Tibial nerve (tissue), 4 donors: ENCODE data around the gene SMARCD3. TPM values are rescaled to one million over a fixed set of nuclear protein-coding genes. Genes with fewer than 3 reads are reported as not detected.

Experiments used
- DNase-seq, 2 donors: peaks; one replicate each; pipeline ENCODE4 v3.0.0-alpha.2; 2019; ENCODE audit warnings: low spot score in 2 of 2
- H3K27ac ChIP-seq, 4 donors: fragments of 200-600 bp; sonication (generic) in 3 of 4; one replicate each; pipeline ENCODE4 v1.5.1; 2017 to 2019; ENCODE audit warnings: mild to moderate bottlenecking in 1 of 4
- H3K27me3 ChIP-seq, 2 donors: fragments of 200-600 bp; sonication (generic) in 1 of 2; one replicate each; pipeline versions ENCODE4 v1.5.1 to v1.6.0; 2017 to 2019
- H3K36me3 ChIP-seq, 3 donors: fragments of 200-600 bp; sonication (generic); one replicate each; pipeline ENCODE4 v1.5.1; 2018 to 2019
- H3K4me1 ChIP-seq, 4 donors: fragments of 200-600 bp; sonication (generic) in 3 of 4; one replicate each; pipeline ENCODE4 v1.5.1; 2017 to 2019
- H3K4me3 ChIP-seq, 4 donors: fragments of 200-600 bp; sonication (generic) in 3 of 4; one replicate each; pipeline ENCODE4 v1.5.1; 2017 to 2019; ENCODE audit warnings: mild to moderate bottlenecking in 1 of 4, moderate library complexity in 1 of 4
- H3K9me3 ChIP-seq, 4 donors: fragments of 200-600 bp; sonication (generic) in 3 of 4; one replicate each; pipeline ENCODE4 v1.5.1; 2017 to 2019
- CTCF ChIP-seq, 5 experiments: fragments of 200-600 bp in 3 of 5; fragments of 450-650 bp in 2 of 5; sonication (generic) in 3 of 5; IDR thresholded peaks; one replicate each; pipeline ENCODE4 v1.5.1; 2016 to 2019; ENCODE audit warnings: antibody characterized with exemption in 5 of 5, mild to moderate bottlenecking in 3 of 5, moderate library complexity in 2 of 5
- EP300 ChIP-seq, 2 donors: sonication (generic); formaldehyde crosslinking; IDR thresholded peaks; one replicate each; pipeline ENCODE4 v1.6.1; 2017; ENCODE audit warnings: antibody characterized with exemption in 2 of 2, mild to moderate bottlenecking in 1 of 2
- POLR2A ChIP-seq, 2 donors: fragments of 450-650 bp; IDR thresholded peaks; one replicate each; pipeline ENCODE4 v1.6.1; 2017; ENCODE audit warnings: antibody characterized with exemption in 2 of 2, mild to moderate bottlenecking in 2 of 2, moderate library complexity in 2 of 2
- WGBS, 2 donors: methylation state at CpG; one replicate each; pipeline ENCODE4 v1.1.5; 2018; 5-methylcytosine and 5-hydroxymethylcytosine counted together
- total RNA-seq, 4 donors: library from RNA; depleted of rRNA; stranded (reverse); fragments of >200 nt; gene quantifications; one replicate each; pipeline ENCODE4 v1.1.0, GENCODE V29; 2016

The SMARCD3 gene
- total RNA-seq, 4 donors from 2014 or later, result 55.5 to 97.2 (median 77.3) TPM

GRCh38 chr7:151207804-151208203 lies 40.7 kb downstream of the SMARCD3 start:
- Histone ChIP-seq H3K4me3 (no peak overlapping the region), H3K4me1 (no peaks in the 10 kb centered on the region)
- TF ChIP-seq EP300 (IDR thresholded peaks at IDR 0.05) (no peak), CTCF (IDR thresholded peaks at IDR 0.05) (no peak), POLR2A (IDR thresholded peaks at IDR 0.05) (no peak)

GRCh38 chr7:151207315-151207714 lies 41.2 kb downstream of the SMARCD3 start:
- H3K4me3 ChIP-seq, result no peak overlapping the region
- TF ChIP-seq POLR2A (IDR thresholded peaks at IDR 0.05), result no peak
- TF ChIP-seq CTCF (IDR thresholded peaks at IDR 0.05), result no peak
- no peak for TF ChIP-seq EP300 (IDR thresholded peaks at IDR 0.05)
- H3K4me1 ChIP-seq, result no peaks in the 10 kb centered on the region
- H3K9me3 ChIP-seq, result no peaks in the 10 kb centered on the region
- peaks cover 0 to 31% (median 0%) of the 10 kb centered on the region in 3 donors for H3K36me3 ChIP-seq
- H3K27me3 ChIP-seq, result peaks cover 0 to 10% of the 10 kb centered on the region in 2 donors
- WGBS, 2 donors, result 60 to 66% methylated on average over 9 of the region's 9 CpGs
- H3K27ac ChIP-seq, result no peak overlapping the region
- DNase-seq, result no peak

More at GRCh38 chr7:151207804-151208203, 40.7 kb downstream of the SMARCD3 start:
- Histone ChIP-seq H3K36me3 (peaks cover 0 to 36% (median 0%) of the 10 kb centered on the region in 3 donors), H3K27ac (no peak overlapping the region), H3K9me3 (no peaks in the 10 kb centered on the region), H3K27me3 (peaks cover 0 to 10% of the 10 kb centered on the region in 2 donors)
- 67 to 70% methylated on average over 8 to 12 of the region's 12 CpGs for WGBS, 2 donors
- no peak for DNase-seq

- Histone ChIP-seq H3K4me3 (no peak overlapping the region), H3K4me1 (no peaks in the 10 kb centered on the region), H3K36me3 (peaks cover 0 to 27% (median 0%) of the 10 kb centered on the region in 3 donors), H3K27me3 (peaks cover 0 to 10% of the 10 kb centered on the region in 2 donors), H3K27ac (no peak overlapping the region), H3K9me3 (no peaks in the 10 kb centered on the region)
- TF ChIP-seq POLR2A (IDR thresholded peaks at IDR 0.05) (no peak), EP300 (IDR thresholded peaks at IDR 0.05) (no peak), CTCF (IDR thresholded peaks at IDR 0.05) (no peak)
- 61 to 66% methylated on average over 9 of the region's 9 CpGs for WGBS, 2 donors
- DNase-seq, result no peak
Observed at GRCh38 chr7:151206914-151207313, 41.6 kb downstream of the SMARCD3 start.

GRCh38 chr7:151205730-151206129 lies 42.8 kb downstream of the SMARCD3 start:
- Histone ChIP-seq H3K36me3 (peaks cover 0 to 15% (median 0%) of the 10 kb centered on the region in 3 donors), H3K4me1 (no peaks in the 10 kb centered on the region), H3K27me3 (peaks cover 0 to 10% of the 10 kb centered on the region in 2 donors), H3K27ac (no peak overlapping the region), H3K9me3 (no peaks in the 10 kb centered on the region), H3K4me3 (no peak overlapping the region)
- DNase-seq, result no peak
- TF ChIP-seq POLR2A (IDR thresholded peaks at IDR 0.05) (no peak), EP300 (IDR thresholded peaks at IDR 0.05) (no peak), CTCF (IDR thresholded peaks at IDR 0.05) (no peak)
- 69 to 78% methylated on average over 6 of the region's 6 CpGs for WGBS, 2 donors

- WGBS, 2 donors, result 59 to 79% methylated on average over 47 of the region's 48 CpGs
- DNase-seq, result no peak
- TF ChIP-seq EP300 (IDR thresholded peaks at IDR 0.05), result no peak
- no peak for TF ChIP-seq CTCF (IDR thresholded peaks at IDR 0.05)
- TF ChIP-seq POLR2A (IDR thresholded peaks at IDR 0.05), result no peak
- Histone ChIP-seq H3K4me1 (peaks cover 0 to 5% (median 1%) of the 10 kb centered on the region in 4 donors), H3K4me3 (no peak overlapping the region), H3K9me3 (no peaks in the 10 kb centered on the region), H3K27ac (no peak overlapping the region), H3K27me3 (peaks cover 0 to 10% of the 10 kb centered on the region in 2 donors), H3K36me3 (peaks cover 0 to 3% (median 0%) of the 10 kb centered on the region in 3 donors)
Observed at GRCh38 chr7:151204383-151205032, 44.0 kb downstream of the SMARCD3 start.
